Motor neuron (in vitro differentiated cells): Measurements from ENCODE around the gene ATG9A. TPM values are rescaled to one million over a fixed set of nuclear protein-coding genes. Genes with fewer than 3 reads are reported as not detected.
A peak's percentile ranks its signal among the peaks of the same experiment; 100 is the strongest.

ENCODE experiments used
- ATAC-seq, 8 experiments: fragments of 200-7000 bp; cut with Tn5 transposase; replicated peaks in 6 of 8; 2 replicates each; pipeline ENCODE4 v1.8.0; 2021; ENCODE audit warnings: mild to moderate bottlenecking in 8 of 8, moderate library complexity in 8 of 8
- H3K27ac ChIP-seq, 2 donors: fragments of 250-450 bp; sonication (Bioruptor Pico); 2 replicates each; pipeline ENCODE4 v1.9.0; 2021; ENCODE audit warnings: antibody characterized with exemption in 2 of 2, mild to moderate bottlenecking in 2 of 2, moderate library complexity in 1 of 2
- H3K4me1 ChIP-seq, 2 donors: fragments of 250-450 bp; sonication (Bioruptor Pico); replicated peaks in 1 of 2; 2 replicates each; pipeline ENCODE4 v1.6.1; 2021; ENCODE audit warnings: antibody characterized with exemption in 2 of 2, mild to moderate bottlenecking in 2 of 2, moderate library complexity in 1 of 2
- H3K4me3 ChIP-seq, 5 donors: fragments of 250-450 bp; sonication (Bioruptor Pico); 2 replicates each; pipeline ENCODE4 v1.9.0; 2021; ENCODE audit warnings: antibody characterized with exemption in 5 of 5, mild to moderate bottlenecking in 5 of 5, moderate library complexity in 4 of 5
- WGBS, 10 experiments: fragments of 450-650 bp; shearing (Covaris generic); methylation state at CpG; one replicate each; pipeline ENCODE4 v1.0.0; 2022; 5-methylcytosine and 5-hydroxymethylcytosine counted together
- in situ Hi-C, 9 experiments: fragments of 400-800 bp; cut with MboI; loops; one replicate each; pipeline ENCODE4 v1.15.0; 2021; ENCODE audit warnings: low sequenced_read_pairs in 9 of 9, low pct_unique_long_range_greater_than_20kb in 2 of 9; ENCODE audit not compliant: unreplicated experiment in 9 of 9
- total RNA-seq, 8 experiments: library from RNA; unstranded; fragments of 300-600 nt; gene quantifications; 2 replicates each; pipeline versions ENCODE4 v1.2.3 to v1.2.4, GENCODE V29; 2022

The ATG9A gene
- total RNA-seq, 8 experiments from 2014 or later, result 21.5 to 50.5 (median 34.4) TPM

DNA sequence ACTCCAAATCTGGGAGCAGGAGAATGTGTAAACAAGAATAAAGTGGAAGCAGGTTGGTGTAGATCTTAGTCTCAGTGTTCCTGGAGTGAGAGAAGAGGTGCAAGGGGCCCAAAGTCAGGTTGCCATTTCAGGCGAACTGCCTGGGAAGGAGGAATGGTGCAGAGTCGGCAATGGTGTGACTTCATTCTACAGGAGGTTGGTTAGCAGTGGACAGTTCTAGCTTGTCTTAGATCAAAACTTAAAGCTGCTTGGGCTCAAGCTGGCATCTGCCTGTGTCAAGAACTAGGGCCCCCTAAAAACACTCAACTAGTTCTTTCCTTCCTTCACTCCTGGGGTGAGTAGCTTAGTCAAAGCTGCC, 19.4 kb upstream of the ATG9A start:
- H3K4me1 ChIP-seq, result peaks cover 34 to 39% of the 10 kb centered on the region in 2 donors

DNA sequence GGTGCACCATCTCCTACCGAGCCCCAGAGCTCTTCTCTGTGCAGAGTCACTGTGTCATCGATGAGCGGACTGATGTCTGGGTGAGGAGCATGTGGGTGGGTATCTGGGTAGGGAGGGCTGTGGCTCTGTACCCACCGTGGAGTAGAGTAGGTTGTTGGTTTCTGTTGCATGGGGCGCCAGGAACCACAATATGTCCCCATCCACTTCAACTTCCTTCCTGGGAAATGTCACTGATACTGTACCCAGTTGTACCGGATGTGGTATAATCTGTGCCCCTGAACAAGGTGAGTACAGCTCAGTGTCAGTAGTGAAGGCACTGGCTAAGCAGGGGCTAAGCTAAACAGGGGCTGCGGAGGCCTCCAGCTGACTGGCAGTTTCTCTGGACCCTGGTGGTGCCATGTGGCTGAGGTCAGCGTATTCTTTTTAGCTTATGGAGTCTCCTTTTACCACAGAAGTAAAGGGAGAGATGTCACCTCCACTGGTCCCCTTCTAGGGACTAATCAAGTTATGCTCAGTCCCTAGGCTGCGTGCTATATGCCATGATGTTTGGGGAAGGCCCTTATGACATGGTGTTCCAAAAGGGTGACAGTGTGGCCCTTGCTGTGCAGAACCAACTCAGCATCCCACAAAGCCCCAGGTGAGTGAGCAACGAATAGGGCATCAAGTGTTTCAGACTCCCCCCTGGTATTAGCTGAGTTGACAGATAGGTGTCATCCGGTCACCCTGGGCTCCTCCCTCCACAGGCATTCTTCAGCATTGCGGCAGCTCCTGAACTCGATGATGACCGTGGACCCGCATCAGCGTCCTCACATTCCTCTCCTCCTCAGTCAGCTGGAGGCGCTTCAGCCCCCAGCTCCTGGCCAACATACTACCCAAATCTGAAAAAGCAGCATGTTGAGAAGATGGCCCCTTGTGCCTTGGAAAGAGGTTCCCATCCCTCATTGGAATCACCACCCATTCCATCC, 18.5 kb upstream of the ATG9A start:
- peaks cover 26 to 35% of the 10 kb centered on the region in 2 donors for H3K4me1 ChIP-seq
- peak overlapping the region in 1 of 2 donors; percentile 15 for H3K27ac ChIP-seq
- H3K4me3 ChIP-seq, result no peak overlapping the region
- ATAC-seq, result no peak
- WGBS, 10 experiments, result 89 to 100% (median 94%) methylated on average over 1 to 6 of the region's 17 CpGs; no CpG with 5 or more reads in 3 of the 10 experiments
- in situ Hi-C loops, result no loop called here

More for the DNA sequence above, 19.4 kb upstream of the ATG9A start:
- in situ Hi-C loops, result no loop called here
- peak overlapping the region; percentile 67 to 85 for H3K27ac ChIP-seq
- 0 to 83% (median 73%) methylated on average over 1 to 2 of the region's 2 CpGs; no CpG with 5 or more reads in 4 of the 10 experiments for WGBS, 10 experiments
- peak overlapping the region in 1 of 5 donors; percentile 3 for H3K4me3 ChIP-seq
- ATAC-seq, result no peak

- Histone ChIP-seq H3K27ac (no peak overlapping the region), H3K4me1 (peaks cover 24 to 29% of the 10 kb centered on the region in 2 donors), H3K4me3 (peak overlapping the region in 4 of 5 donors; percentile 62 to 93 (median 77))
- 91 to 100% (median 100%) methylated on average over 1 to 6 of the region's 10 CpGs; no CpG with 5 or more reads in 4 of the 10 experiments for WGBS, 10 experiments
- ATAC-seq, result no peak
- in situ Hi-C loops, result no loop called here
Observed at GRCh38 chr2:219246559-219246958, 17.1 kb upstream of the ATG9A start.

- WGBS, 10 experiments, result 0 to 20% (median 9%) methylated on average over 1 to 6 of the region's 10 CpGs; no CpG with 5 or more reads in 6 of the 10 experiments
- H3K27ac ChIP-seq, result peak overlapping the region; percentile 87 to 95
- in situ Hi-C loops, result no loop called here
- H3K4me1 ChIP-seq, result peaks cover 24 to 29% of the 10 kb centered on the region in 2 donors
- peak overlapping the region; percentile 59 to 93 (median 73) for H3K4me3 ChIP-seq
- ATAC-seq, result peak in 2 of 8 experiments; percentile 3 to 6
Observed at GRCh38 chr2:219245899-219246230, 16.4 kb upstream of the ATG9A start.

GRCh38 chr2:219245148-219245898, 15.9 kb upstream of the ATG9A start, which contains the start of the genes GLB1L and STK16:
TSS of gene GLB1L (minus strand) at chr2:219245444. CDS start at chr2:219243573, 1,871 bp downstream.
TSS of gene STK16 (plus strand) at chr2:219245479. CDS start at chr2:219246000, 521 bp downstream.
- in situ Hi-C loops, result no loop called here
- ATAC-seq, result peak; percentile 74 to 95 (median 84)
- peak within 1 kb of the TSS; percentile 59 to 93 (median 73) for H3K4me3 ChIP-seq
- 0% methylated on average over 1 to 9 of the region's 46 CpGs; no CpG with 5 or more reads in 6 of the 10 experiments for WGBS, 10 experiments
- peak within 1 kb of the TSS; percentile 87 to 95 for H3K27ac ChIP-seq
- H3K4me1 ChIP-seq, result peaks cover 24 to 29% of the 10 kb centered on the region in 2 donors

- peak overlapping the region; percentile 87 to 95 for H3K27ac ChIP-seq
- in situ Hi-C loops, result no loop called here
- peak overlapping the region; percentile 59 to 93 (median 73) for H3K4me3 ChIP-seq
- no peak for ATAC-seq
- peaks cover 22 to 25% of the 10 kb centered on the region in 2 donors for H3K4me1 ChIP-seq
- WGBS, 10 experiments, result 0 to 92% (median 40%) methylated on average over 1 to 5 of the region's 6 CpGs; no CpG with 5 or more reads in 3 of the 10 experiments
Observed at GRCh38 chr2:219244789-219245147, 15.3 kb upstream of the ATG9A start.

DNA sequence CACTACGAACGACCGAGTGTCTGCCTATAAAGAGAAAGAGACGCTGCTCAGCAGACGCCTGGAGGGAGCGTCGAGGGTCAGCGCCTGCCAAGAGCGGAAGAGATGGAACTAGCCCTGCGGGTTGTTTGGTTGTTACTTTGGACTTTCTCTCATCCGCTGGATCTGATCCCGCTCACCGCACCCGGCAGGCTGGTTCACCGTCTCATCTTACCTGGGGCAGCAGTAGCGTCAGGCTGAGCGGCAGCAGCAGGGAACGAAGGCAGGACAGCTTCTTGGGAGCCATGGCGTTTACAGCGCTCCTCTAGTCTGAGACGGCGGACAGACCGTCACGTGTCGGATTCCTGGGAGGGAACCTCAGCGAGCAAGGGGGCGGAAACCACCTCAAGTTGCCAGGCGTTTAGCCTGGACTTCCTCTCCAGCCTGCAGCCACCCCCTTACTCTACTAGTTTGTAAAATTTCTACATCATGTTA, 13.9 kb upstream of the ATG9A start:
- Histone ChIP-seq H3K4me1 (peaks cover 13 to 15% of the 10 kb centered on the region in 2 donors), H3K27ac (no peak overlapping the region), H3K4me3 (no peak overlapping the region)
- no peak for ATAC-seq
- WGBS, 10 experiments, result 47 to 86% (median 81%) methylated on average over 1 to 12 of the region's 28 CpGs; no CpG with 5 or more reads in 4 of the 10 experiments
- in situ Hi-C loops, result no loop called here

- H3K4me1 ChIP-seq, result peaks cover 6 to 8% of the 10 kb centered on the region in 2 donors
- H3K4me3 ChIP-seq, result no peak overlapping the region
- in situ Hi-C loops, result no loop called here
- 80 to 100% (median 88%) methylated on average over 1 to 3 of the region's 3 CpGs; no CpG with 5 or more reads in 4 of the 10 experiments for WGBS, 10 experiments
- no peak for ATAC-seq
- H3K27ac ChIP-seq, result no peak overlapping the region
Observed at GRCh38 chr2:219234331-219234730, 4.9 kb upstream of the ATG9A start.

GRCh38 chr2:219230059-219230540, 664 bp upstream of the ATG9A start:
- H3K27ac ChIP-seq, result peak overlapping the region; percentile 62 to 68
- H3K4me3 ChIP-seq, result peak overlapping the region; percentile 55 to 90 (median 87)
- in situ Hi-C loops, result no loop called here
- peaks cover 17 to 18% of the 10 kb centered on the region in 2 donors for H3K4me1 ChIP-seq
- 0 to 10% (median 2%) methylated on average over 2 to 20 of the region's 24 CpGs; no CpG with 5 or more reads in 2 of the 10 experiments for WGBS, 10 experiments
- ATAC-seq, result peak in 5 of 8 experiments; percentile 1 to 14 (median 6)

- ATAC-seq, result peak in 2 of 8 experiments; percentile 10 to 12
- peaks cover 17 to 18% of the 10 kb centered on the region in 2 donors for H3K4me1 ChIP-seq
- peak overlapping the region; percentile 55 to 90 (median 87) for H3K4me3 ChIP-seq
- H3K27ac ChIP-seq, result peak overlapping the region; percentile 92 to 95
- in situ Hi-C loops, result no loop called here
- WGBS, 10 experiments, result 0 to 20% (median 0%) methylated on average over 1 to 4 of the region's 19 CpGs; no CpG with 5 or more reads in 6 of the 10 experiments
Observed at GRCh38 chr2:219228911-219229304, 528 bp downstream of the ATG9A start.

GRCh38 chr2:219228041-219228910, 1.2 kb downstream of the ATG9A start:
- Histone ChIP-seq H3K4me1 (peaks cover 17 to 18% of the 10 kb centered on the region in 2 donors), H3K27ac (peak overlapping the region; percentile 92 to 95), H3K4me3 (peak overlapping the region; percentile 55 to 90 (median 87))
- 0 to 100% (median 45%) methylated on average over 1 to 5 of the region's 7 CpGs; no CpG with 5 or more reads in 2 of the 10 experiments for WGBS, 10 experiments
- in situ Hi-C loops, result no loop called here
- ATAC-seq, result no peak
